ENCODE data around the gene EPS8L3.

- TF ChIP-seq CTCF (IDR thresholded peaks at IDR 0.05) (no peak), POLR2A (IDR thresholded peaks at IDR 0.05) (no peak)
Observed at GRCh38 chr1:109783436-109783835, 19.7 kb upstream of the EPS8L3 start.

Measured in heart left ventricle (tissue), 13 donors.